G401 (cell line): Measurements from ENCODE around the gene CD93. TPM values are rescaled to one million over a fixed set of nuclear protein-coding genes. Genes with fewer than 3 reads are reported as not detected.

Experiments
- DNase-seq: peaks from one replicate; pipeline ENCODE4 v3.0.0-alpha.2; 2015; ENCODE audit warnings: low spot score
- in situ Hi-C: cut with HindIII; loops from 2 replicates; pipeline ENCODE4 v1.10.0; 2016; ENCODE audit warnings: low sequenced_read_pairs, mixed read lengths
- total RNA-seq: library from RNA; depleted of rRNA; stranded (reverse); fragments of >200 nt; shearing (Covaris generic); gene quantifications from 2 replicates; pipeline ENCODE4 v1.2.3, GENCODE V29; 2014

CD93 gene
- total RNA-seq, 1 experiment from 2014 or later: not detected

DNA sequence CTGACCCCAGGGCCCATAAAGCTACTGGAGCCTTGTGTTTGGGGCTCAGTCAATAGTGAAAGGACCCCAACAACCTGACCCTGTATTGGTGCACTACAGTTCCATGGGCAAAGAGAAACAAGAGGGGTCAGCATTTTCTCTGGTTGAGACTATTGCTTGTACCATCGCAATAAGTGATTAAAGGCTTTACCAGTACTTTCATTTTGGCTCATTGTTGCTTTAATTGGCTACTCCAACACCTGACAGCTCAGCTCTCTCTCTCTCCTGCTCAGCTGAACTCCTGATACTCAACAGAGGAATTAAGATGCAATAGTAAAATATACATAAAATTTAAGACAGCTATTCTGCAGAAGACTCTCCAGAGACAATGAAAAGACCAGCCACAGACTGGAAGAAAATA lies 17.8 kb downstream of the CD93 start:
- no peak for DNase-seq
- in situ Hi-C loops: no loop called here

DNA sequence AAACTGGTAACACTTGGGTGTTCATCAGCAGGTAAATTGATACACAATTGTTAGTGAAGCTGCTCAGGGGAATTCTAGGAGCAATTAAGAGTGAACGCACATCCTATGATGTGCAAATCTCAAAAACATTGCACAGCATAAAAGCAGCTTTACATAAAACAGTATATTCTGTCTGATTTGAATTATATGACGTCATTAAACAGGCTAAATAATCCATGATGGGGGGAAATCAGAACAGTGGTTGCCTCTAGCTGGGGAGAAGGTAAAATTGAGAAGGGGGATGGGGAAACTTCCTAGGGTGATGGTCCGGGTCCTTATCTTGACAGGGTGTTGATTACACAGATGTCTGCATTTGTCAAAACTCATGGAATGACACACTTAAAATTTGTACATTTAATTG lies 19.4 kb downstream of the CD93 start:
- no peak for DNase-seq
- in situ Hi-C loops: no loop called here

DNA sequence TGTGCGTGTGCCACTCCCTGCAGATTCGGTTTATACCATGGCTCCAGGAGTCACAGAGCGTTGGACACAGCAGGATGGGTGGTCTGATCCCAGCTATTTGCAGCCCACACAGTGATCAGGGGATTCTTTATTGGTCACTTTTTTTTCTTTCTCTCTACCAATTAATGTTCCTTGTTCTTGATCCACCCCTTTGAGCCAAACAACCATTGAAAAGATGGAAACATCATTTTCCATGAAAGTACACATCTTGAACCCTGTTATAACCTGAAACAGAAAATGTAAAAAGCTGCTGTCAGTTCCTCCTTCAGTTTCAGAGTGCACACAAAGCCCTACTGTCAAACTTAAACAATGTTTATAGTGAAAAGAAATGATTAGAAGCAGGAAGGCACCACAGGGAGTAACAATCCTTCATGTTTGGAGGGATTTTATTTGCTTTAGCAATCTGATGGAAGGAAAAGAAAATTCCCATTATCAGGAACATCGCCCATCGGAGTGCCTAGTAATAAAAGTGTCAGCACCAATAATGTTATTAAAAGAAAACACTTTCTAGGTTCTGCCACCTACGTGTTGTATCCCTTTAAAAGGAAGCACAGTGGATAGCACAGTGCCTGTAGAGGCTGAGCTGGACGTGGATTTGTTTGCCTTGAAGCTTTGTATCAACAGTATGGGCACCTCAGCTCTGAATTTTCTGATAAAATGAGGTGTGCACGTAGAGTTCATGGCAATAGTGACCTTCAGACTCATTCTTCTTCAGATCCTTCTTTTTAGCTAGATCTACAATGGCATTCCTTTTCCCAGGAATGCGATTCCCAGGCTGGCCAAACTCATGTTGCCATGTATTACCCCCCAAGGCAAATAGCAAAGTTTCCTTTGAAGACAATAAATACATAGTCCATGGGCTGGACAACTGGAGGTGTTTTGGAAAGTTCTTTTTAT lies 20.6 kb downstream of the CD93 start:
- no peak for DNase-seq
- in situ Hi-C loops: no loop called here

DNA sequence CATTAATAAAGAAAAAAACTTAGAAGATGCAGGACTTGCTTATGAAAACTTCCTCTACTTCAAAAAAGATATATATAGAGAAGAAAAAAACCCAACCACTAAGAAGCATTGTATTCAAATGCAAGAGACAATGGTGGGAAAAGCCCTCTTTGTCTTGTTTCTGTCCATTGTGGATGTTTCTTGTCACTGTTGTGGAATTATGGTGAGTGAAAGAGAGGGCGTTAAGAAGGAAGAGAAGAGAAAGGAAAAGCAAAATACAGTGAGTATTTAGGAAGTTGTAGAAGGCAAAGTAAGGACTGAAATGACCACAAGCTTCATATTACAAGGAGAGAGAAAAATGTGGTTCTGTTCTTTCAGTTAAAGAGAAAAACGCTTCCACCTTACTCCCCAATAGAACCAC lies 22.5 kb downstream of the CD93 start:
- in situ Hi-C loops: no loop called here
- no peak for DNase-seq

DNA sequence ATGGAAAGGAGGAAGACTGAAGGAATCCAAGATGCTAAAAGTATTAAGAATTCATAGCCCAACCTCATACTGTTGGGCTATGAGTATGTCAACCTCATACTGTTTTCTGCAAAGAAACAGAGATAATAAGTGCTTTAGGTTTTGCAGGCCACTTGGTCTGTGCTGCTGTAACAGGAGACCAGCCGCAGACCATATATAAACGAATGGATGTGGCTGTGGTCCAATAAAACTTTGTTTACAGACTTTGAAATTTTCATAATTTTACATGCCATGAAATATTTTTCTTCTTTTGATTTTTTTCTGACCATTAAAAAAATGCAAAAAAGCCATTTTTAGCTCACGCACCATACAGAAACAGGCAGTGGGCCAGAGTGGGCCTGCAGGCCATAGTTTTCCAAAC lies 23.0 kb downstream of the CD93 start:
- DNase-seq: no peak
- in situ Hi-C loops: no loop called here

DNA sequence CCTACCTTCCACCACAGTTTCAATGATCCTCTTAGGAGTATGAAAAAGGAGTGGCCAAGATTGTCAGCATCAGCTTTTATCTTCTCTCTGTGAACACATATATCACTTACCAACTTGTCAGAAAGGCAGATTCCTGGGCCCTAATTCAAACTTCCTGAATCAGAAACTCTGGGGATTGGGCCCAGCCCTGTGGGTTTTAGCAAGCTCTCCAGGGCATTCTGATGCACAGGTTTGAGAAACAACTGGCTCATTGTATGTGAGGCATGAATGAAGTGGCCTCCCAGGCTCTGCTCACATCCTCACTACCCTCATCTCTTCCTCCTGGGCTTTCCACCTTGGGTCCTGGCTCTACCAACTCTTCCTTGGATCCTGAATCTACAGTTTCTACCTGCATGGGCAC lies 23.5 kb downstream of the CD93 start:
- in situ Hi-C loops: no loop called here
- no peak for DNase-seq

DNA sequence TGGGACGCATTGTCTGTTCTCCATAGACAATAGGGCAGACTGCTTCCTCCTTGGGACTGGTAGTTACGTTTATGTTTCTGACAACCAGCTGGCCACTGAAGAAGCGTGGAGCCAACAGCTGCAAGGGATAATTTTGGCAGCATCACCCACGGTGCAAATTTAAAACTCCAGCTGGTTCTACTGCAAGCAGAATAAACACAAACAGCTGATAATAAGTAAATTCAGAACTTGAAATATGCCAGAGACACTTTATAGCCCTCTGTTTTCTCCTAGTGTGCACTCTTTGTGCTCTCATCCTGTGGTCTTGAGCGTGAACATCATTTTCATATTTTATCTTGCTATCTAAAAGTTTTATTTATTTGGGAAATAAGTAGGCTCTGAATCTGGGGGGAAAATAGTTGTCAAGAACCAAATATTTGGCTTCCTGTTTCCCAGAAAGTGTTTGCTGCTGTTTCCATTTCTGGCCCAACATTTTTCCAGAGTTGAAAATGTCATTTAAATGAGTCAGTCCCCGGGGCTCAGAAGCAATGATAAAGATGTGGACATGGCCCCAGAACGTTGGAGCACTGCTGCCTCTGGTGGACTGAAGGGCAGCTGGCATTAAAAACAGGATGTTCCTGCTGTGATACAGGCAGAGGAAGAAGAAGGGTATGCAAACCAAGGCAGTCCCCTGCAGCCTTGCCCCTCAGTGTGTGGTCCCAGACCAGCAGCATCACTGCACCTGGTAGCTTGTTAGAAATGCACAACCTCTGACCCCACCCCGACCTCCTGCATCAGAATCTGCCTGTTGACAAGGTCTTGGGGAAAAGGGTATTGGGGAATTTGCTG lies 24.2 kb downstream of the CD93 start:
- DNase-seq: no peak

DNA sequence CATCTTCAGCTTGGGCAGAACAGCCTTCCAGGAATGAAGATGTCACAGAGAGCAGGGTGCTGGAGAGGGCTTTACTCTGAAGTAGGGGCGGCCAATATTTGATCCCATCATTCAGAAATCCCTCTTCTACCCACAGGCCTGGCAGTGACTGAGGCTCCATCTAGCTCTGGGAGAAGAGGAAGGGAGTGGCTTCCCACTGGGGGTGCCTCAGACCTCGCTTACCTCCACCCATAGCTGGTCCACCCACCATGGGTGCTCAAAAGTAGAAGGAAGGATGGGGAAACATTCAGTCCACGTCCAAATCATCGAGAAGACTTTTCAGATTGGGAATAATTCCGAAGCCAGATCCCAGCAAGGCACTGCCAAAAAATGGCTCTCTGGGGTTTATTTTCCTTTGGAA lies 24.9 kb downstream of the CD93 start:
- DNase-seq: no peak
- in situ Hi-C loops: no loop called here

More for the DNA sequence above, 24.2 kb downstream of the CD93 start:
- in situ Hi-C loops: no loop called here

DNA sequence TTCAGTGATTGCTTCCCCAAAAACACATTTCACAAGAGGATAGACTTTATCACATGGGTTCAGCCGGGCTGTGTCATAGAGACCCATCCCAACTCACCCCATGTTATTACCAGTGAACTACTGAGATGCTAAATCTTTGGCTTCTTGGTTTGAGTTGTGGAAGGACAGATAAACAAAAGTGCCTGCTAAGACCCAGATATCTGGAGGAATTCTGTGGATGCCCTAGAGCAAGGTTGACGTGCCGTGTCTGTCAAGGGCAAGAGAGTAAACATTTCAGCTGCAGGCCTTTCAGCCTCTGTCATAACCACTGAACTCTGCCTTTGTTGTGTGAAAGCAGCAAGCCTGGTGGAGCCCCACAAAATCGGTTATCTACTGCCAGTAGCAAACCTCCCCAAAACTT lies 25.5 kb downstream of the CD93 start:
- no peak for DNase-seq
- in situ Hi-C loops: no loop called here

DNA sequence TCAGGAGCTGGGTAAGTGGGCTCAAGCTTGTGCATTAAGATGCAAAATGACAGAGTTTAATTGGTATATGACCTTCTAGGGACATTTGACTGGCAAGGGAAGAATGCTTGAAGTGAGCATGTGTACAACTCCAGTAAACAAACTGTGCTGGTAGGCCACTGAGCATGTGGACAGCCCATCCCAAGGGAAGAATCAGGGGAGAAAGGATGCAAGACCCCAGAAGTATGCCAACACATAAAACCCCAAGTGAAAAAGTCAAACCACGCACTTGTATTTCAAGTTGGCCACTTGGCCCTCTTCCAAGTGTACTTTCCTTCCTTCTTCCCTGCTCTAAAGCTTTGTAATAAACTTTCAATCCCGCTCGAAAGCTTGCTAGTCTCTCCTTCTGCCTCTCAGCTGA lies 26.3 kb downstream of the CD93 start:
- DNase-seq: no peak
- in situ Hi-C loops: no loop called here

DNA sequence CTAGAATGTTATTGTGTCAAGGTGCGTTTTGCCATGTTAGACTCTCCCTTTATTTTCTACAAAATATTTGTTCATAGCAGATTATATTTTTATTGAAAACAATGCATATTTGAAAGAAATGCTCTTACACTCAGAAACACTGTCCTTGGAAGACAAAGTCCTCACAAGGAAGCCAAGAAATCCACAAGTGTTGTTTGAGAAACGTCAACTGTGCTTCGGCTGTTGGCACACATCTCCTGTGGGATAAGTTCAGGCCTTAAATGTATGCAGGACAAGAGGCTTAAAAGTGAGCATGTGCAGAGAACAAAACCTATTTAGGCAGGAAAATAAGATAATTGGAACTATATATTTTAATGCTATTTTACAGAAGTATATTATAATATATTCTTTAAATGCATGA lies 27.1 kb downstream of the CD93 start:
- no peak for DNase-seq
- in situ Hi-C loops: no loop called here

DNA sequence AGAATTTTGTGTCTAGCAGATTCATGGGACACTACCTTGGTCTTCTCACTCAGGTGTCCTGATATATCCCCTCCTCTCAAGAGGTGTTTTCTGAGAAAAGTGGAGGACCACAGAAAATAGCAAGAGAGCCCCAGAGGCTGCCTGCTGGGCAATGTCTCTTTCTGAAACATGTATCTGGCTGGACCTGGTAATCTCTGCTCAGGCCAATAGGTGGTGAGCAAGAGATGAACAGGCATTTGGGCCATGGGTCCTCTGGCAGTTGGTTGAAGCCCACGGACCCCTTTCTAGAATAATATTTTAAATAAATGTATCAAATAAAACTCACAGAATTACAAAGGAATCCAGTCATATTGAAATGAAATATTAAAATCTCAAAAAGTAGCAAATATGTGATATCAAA lies 27.9 kb downstream of the CD93 start:
- DNase-seq: no peak

DNA sequence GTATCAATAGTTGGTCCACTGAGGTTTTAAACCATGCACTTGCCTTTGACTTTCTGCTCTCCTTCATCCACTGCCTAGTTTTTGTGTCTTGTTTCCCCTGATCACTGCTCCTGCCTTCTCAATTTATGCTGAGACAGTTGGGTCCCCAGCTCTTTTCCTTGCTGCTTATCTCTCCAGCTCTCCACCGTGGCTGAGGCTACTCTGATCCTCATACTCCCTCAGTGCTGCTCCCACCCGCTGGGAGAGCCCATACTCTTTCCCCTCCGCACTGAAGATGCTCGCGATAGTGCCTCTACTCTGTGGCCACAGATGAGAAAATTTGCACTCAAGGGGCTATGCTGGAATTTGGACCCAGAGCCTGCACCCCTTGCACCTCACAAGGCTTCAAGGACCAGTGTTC lies 33.2 kb downstream of the CD93 start:
- in situ Hi-C loops: no loop called here
- no peak for DNase-seq

More for the DNA sequence above, 27.9 kb downstream of the CD93 start:
- in situ Hi-C loops: no loop called here

DNA sequence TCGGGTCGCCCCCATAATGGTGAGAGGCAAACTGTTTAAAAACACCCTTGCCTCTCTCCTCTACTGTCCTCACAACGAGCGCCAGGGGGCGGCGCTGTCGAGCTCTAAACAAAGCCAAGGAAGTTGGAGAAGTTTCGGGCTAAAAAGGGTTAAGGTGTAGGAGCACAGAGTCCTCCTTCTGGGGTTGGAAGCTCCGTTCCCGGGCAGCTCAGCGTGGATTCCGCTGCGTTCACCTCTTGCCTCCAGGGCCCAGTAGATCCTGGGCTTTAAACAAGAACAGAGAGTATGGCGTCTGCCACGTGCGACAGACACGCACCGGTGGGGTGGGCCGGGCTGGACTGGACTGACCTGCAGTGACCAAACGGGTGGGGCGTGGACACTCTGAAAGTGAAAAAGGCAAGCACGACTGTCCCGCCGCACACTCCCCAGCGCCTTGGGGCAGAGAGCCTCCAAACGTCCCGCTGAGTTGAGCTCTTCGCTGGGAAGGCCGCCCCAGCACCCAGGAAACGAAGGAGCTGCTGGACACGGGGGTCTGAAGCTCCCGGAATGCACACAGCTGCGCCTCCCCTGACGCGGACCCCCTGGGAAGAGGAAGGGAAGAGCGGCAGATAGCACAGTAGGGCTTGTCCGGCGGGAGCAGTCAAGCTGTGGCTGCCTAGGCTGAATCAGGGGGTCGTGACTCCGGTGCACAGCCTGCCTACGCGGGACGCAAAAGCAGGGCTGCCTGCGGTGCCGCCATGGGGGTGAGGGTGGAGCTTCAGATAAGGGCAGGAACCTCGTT lies 35.1 kb downstream of the CD93 start:
- no peak for DNase-seq
- in situ Hi-C loops: no loop called here

DNA sequence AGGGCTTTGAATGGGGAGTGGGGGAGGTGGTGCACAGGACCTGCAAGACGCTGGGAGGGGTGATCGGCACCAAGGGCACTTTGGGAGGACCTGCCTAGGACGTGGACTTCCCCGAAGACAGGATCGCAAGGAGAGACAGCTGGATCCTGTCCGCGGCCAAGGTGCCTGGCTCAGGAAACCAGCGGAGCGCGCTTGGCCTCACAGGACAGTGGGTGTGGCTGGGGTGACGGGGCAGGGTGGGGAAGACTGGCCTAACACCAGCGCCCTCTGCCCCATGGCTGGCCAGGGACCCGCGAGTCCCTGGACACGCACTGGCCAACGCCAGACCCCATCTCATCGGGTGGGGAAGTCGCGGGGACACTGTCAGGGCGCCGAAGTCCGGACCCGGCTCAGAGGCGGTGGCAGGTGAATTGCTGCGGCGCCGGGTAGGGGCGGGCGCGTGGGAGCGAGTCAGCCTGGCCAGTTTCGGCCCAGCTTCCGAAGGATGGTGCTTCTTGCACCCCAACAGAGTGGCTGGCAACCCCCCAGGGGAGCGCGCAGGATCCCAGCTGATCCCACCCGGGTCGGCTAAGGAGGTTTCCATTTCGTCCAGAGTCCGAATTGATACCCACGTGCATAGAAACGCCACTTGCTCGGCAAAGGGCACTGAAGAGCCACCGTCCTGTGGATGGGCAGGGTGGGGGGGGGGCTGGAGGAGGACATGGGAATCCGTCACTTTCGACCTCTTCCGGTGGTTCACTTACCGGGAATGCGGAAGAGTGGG lies 35.9 kb downstream of the CD93 start:
- in situ Hi-C loops: no loop called here
- DNase-seq: no peak

DNA sequence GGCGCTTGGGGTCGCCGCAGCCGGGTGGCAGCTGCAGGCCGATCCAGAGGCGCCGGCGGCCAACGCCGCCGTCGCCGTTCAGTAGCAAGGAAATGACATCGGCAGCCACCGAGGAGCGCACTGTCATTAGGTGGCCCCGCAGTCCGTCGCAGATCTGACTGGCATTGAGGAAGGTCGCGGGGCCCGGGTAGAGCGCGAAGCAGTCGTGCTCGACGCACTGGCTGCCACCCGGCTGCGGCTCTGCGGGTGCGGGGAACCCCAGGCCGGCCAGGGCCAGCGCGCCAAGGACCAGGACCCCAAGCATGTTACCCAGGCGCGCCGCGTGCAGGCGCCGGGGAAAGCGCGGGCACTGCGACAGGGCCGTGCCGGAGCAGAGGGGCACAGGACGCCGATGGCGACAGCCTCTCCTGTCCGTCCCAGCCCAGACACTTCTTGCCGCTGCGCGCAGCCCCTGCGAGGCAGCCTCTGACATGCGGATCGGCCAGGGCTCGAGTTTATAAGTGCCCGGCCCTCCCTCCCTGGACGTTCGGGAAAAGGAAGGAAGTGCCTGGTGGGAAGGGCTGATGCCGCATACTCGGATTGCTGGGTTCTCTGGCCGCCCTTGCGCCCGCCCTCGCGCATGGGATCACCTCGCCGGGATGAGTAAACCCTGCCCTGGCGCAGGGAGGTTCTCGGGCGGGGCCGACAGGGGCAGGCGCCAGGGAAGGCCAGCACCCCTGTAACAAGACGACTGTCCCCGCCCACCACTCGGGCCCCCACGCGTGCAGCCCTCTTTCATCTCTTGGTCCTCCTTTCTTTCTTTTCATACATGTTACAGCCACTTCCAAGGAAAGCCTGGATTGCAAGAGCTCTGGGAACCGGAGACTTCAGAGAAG lies 36.7 kb downstream of the CD93 start, which contains the start of gene THBD:
TSS of gene THBD (minus strand) at position 472 of the 875 bp plus-strand sequence. CDS start at position 304, 168 bp downstream.
- in situ Hi-C loops: no loop called here
- no peak for DNase-seq

DNA sequence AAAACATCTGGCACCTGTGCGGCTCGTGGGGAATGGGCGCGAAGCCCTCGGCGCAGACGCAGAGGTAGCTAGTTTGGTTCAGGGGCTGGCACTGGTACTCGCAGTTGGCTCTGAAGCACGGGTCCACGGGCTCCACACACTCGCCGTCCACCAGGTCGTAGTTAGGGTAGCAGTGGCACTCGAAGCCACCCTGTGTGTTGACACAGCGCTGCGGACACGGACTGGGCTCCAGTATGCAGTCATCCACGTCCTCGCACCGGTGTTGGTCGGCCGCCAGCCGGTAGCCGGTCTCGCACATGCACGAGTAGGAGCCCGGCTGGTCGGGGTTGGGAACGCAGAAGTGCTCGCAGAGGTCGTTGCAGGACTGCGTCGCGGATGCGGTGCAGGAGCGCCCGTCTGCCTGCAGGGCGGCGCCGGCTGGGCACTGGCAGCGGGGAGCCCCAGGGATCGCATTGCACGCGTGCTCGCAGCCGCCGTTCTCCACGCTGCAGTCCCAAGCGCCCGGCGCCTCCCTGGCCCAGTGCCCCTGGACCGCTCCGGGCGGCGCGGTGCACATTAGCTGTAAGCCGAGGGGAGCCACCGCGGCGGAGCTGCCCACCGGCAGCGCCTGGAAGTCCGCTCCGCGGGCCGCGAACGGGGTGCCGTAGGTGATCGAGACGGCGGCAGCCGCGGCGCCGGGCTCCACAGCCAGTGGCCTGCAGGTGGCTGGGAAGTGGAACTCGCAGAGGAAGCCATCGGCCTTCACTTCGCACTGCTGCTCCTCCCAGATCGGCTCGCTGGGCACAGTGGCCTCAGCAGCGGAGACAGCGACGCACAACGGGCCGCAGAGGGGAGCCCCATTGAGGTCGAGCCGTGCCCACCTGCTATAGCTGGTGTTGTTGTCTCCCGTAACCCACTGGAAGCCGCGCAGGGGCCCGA lies 37.6 kb downstream of the CD93 start:
- in situ Hi-C loops: no loop called here
- DNase-seq: no peak
